OCI-LY7 (cell line): ENCODE results near the gene MECR. TPM values are rescaled to one million over a fixed set of nuclear protein-coding genes. Genes with fewer than 3 reads are reported as not detected.
"Not testable (repeated sequence)": the region's sequence is repeated elsewhere in the genome, so short reads cannot be mapped to it uniquely, and the experiment has no call there.

Source experiments
- BruUV-seq: library from RNA; stranded (reverse); fragments of 400-500 nt; replicated peaks from 2 replicates; lab custom pipeline; 2021; lab: Mats Ljungman, UMichigan
- CTCF ChIA-PET: fragments of 300-600 bp; sonication (Branson Sonifier 250); formaldehyde crosslinking; loops from one replicate; lab custom pipeline; 2022; ENCODE audit warnings: antibody characterized with exemption; ENCODE audit not compliant: unreplicated experiment; lab: Charles Lee
- POLR2A ChIA-PET: fragments of 300-600 bp; sonication (Branson Sonifier 250); formaldehyde crosslinking; loops from one replicate; lab custom pipeline; 2022; ENCODE audit warnings: antibody characterized with exemption; lab: Charles Lee
- DNase-seq: peaks from one replicate; pipeline ENCODE4 v3.0.0-alpha.2; 2015; ENCODE audit warnings: low spot score
- H2AFZ ChIP-seq: fragments of 200-600 bp; sonication (generic), shearing (Covaris generic); 2 replicates; pipeline ENCODE4 v1.6.1; 2014; ENCODE audit warnings: mild to moderate bottlenecking, antibody characterized with exemption, low read length, moderate library complexity
- H3K27ac ChIP-seq: fragments of 200-600 bp; sonication (generic); 2 replicates; pipeline ENCODE4 v1.5.1; 2014; ENCODE audit warnings: mixed run types, low read depth, mild to moderate bottlenecking, moderate library complexity, low read length, inconsistent platforms; ENCODE audit not compliant: poor library complexity, severe bottlenecking
- H3K36me3 ChIP-seq: fragments of 200-600 bp; sonication (generic); 2 replicates; pipeline ENCODE4 v1.6.1; 2014; ENCODE audit warnings: mild to moderate bottlenecking, antibody characterized with exemption, low read length, moderate library complexity, mixed read lengths; ENCODE audit not compliant: insufficient read depth
- H3K4me1 ChIP-seq: fragments of 200-600 bp; sonication (generic); 2 replicates; pipeline ENCODE4 v1.5.1; 2014; ENCODE audit warnings: mild to moderate bottlenecking, low read length; ENCODE audit not compliant: insufficient read depth, poor library complexity, severe bottlenecking
- H3K4me2 ChIP-seq: fragments of 200-600 bp; sonication (generic); 2 replicates; pipeline ENCODE4 v1.6.1; 2014; ENCODE audit warnings: mild to moderate bottlenecking, low read length
- H3K4me3 ChIP-seq: fragments of 200-600 bp; sonication (generic); 2 replicates; pipeline ENCODE4 v1.5.1; 2014; ENCODE audit warnings: mild to moderate bottlenecking, low read depth, low read length; ENCODE audit not compliant: poor library complexity, severe bottlenecking
- H3K79me2 ChIP-seq: fragments of 200-600 bp; sonication (generic); 2 replicates; pipeline ENCODE4 v1.6.1; 2016; ENCODE audit warnings: low read depth, mild to moderate bottlenecking, low read length, moderate library complexity, mixed read lengths; ENCODE audit not compliant: insufficient read depth
- H3K9me2 ChIP-seq: fragments of 200-600 bp; sonication (generic); 2 replicates; pipeline ENCODE4 v1.6.1; 2016; ENCODE audit warnings: mild to moderate bottlenecking, low read length, mixed read lengths; ENCODE audit not compliant: insufficient read depth
- H3K9me3 ChIP-seq: fragments of 200-600 bp; sonication (generic); 2 replicates; pipeline ENCODE4 v1.6.1; 2014; ENCODE audit warnings: mild to moderate bottlenecking, mixed run types, low read length, mixed read lengths
- H4K20me1 ChIP-seq: fragments of 200-600 bp; sonication (generic); 2 replicates; pipeline ENCODE4 v1.6.1; 2014; ENCODE audit warnings: mild to moderate bottlenecking, antibody characterized with exemption, low read length, moderate library complexity, mixed read lengths; ENCODE audit not compliant: insufficient read depth
- EZH2phosphoT487 ChIP-seq: fragments of 200-600 bp; sonication (generic); IDR thresholded peaks from 2 replicates; pipeline ENCODE4 v1.6.1; 2018; ENCODE audit warnings: low read depth, borderline replicate concordance, mild to moderate bottlenecking, mixed run types, antibody characterized with exemption, low read length, moderate library complexity, mixed read lengths
- intact Hi-C: fragments of 100-400 bp; cut with micrococcal nuclease; formaldehyde crosslinking; loops from one replicate; pipeline ENCODE4 v1.10.0; 2022; ENCODE audit not compliant: unreplicated experiment
- total RNA-seq, 2 experiments: library from RNA; depleted of rRNA in 1 of 2; stranded (reverse); fragments of >200 nt in 1 of 2; shearing (Covaris generic) in 1 of 2; gene quantifications; 2 replicates each; pipeline ENCODE4 v1.2.3, GENCODE V29; 2014 to 2022
- TF ChIP-seq, protein P1 (sequence below): fragments of 200-600 bp; sonication (generic); conservative IDR thresholded peaks from 2 replicates; pipeline ENCODE4 v1.5.1; 2014; ENCODE audit warnings: mild to moderate bottlenecking, antibody characterized with exemption, low read length, moderate library complexity, mixed read lengths

The MECR gene
- total RNA-seq, 2 experiments from 2014 or later, result 33.3 to 33.5 TPM

DNA sequence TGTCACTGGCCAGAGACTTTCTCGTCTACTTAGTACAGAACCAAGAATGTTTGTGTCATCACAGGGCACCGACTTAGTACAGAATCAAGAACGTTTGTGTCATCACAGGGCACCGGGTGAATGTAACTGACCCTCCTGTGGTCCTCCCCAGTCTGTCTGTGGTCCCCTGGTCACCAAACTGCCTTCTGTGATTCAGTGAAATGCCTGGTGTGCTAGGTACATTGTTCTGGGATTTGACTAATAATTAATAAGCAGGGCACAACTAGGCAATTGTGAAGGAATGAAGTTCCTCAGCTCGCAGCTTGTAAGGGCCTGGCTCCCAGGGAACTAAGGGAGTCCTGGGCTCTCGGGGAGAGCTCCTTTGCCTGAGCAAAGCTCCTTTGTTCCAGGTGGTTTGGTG lies 7.2 kb downstream of the MECR start:
- DNase-seq, result no peak
- CTCF ChIA-PET, result no interaction called here
- Histone ChIP-seq H3K4me1 (no peaks in the 10 kb centered on the region), H3K27ac (no peak overlapping the region), H3K4me2 (no peak overlapping the region), H3K4me3 (no peak overlapping the region), H3K9me3 (no peaks in the 10 kb centered on the region), H4K20me1 (no peaks in the 10 kb centered on the region), H3K36me3 (peaks cover 14% of the 10 kb centered on the region; the same call in 1 of the 2 replicates), H3K79me2 (no peaks in the 10 kb centered on the region), H2AFZ (no peak overlapping the region), H3K9me2 (no peaks in the 10 kb centered on the region)
- intact Hi-C loops, result no loop called here
- no TSS peak for BruUV-seq
- TF ChIP-seq, protein P1, sequence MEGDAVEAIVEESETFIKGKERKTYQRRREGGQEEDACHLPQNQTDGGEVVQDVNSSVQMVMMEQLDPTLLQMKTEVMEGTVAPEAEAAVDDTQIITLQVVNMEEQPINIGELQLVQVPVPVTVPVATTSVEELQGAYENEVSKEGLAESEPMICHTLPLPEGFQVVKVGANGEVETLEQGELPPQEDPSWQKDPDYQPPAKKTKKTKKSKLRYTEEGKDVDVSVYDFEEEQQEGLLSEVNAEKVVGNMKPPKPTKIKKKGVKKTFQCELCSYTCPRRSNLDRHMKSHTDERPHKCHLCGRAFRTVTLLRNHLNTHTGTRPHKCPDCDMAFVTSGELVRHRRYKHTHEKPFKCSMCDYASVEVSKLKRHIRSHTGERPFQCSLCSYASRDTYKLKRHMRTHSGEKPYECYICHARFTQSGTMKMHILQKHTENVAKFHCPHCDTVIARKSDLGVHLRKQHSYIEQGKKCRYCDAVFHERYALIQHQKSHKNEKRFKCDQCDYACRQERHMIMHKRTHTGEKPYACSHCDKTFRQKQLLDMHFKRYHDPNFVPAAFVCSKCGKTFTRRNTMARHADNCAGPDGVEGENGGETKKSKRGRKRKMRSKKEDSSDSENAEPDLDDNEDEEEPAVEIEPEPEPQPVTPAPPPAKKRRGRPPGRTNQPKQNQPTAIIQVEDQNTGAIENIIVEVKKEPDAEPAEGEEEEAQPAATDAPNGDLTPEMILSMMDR, result no peak
- no peak for TF ChIP-seq EZH2phosphoT487
- POLR2A ChIA-PET, result no interaction called here

DNA sequence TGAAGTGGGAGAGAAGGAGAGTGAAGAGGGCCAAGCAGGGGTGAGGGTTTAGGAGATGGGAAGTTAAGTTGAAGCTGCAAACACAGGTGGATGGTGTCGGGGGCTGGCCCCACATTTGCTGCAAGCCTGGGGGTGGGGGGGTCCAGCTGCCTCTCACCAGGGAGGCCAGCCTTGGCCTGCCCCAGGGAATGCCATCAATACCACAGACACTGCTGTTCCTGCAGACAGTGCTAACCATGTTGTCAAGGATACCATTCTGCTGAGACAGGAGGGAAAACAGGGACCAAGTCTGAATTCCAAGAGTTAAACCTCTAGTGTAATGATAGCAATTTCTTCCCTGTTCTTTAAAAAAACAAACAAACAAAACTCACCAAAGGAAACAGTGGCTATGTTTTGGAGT lies 8.0 kb downstream of the MECR start:
- Histone ChIP-seq H3K36me3 (peaks cover 15% of the 10 kb centered on the region; the same call in 1 of the 2 replicates), H4K20me1 (no peaks in the 10 kb centered on the region), H3K4me3 (no peak overlapping the region), H3K9me2 (no peaks in the 10 kb centered on the region), H3K4me2 (no peak overlapping the region), H3K9me3 (no peaks in the 10 kb centered on the region), H2AFZ (no peak overlapping the region), H3K27ac (no peak overlapping the region), H3K4me1 (no peaks in the 10 kb centered on the region), H3K79me2 (no peaks in the 10 kb centered on the region)
- intact Hi-C loops, result no loop called here
- ChIA-PET POLR2A (no interaction called here), CTCF (no interaction called here)
- no peak for DNase-seq
- no TSS peak for BruUV-seq
- TF ChIP-seq, protein P1, result no peak
- TF ChIP-seq EZH2phosphoT487, result no peak

DNA sequence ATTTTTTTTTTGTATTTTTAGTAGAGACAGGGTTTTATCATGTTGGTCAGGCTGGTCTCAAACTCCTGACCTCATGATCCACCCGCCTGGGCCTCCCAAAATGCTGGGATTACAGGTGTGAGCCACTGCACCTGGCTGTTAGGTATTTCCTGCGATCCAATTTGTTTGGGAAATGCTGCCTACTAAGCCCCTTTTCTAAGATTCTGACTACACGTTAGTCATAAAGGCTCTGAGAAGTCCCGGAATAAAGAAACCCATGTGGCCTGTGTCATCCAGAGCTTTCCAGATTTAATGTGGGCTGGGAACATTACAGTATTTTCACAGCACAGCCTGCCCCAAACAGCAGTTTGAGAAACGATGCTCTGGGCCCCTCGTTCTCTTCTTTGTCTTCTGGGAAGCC lies 8.5 kb downstream of the MECR start:
- BruUV-seq, CTCF ChIA-PET: not testable (repeated sequence)

More for the DNA sequence above, 8.5 kb downstream of the MECR start:
- intact Hi-C loops, H3K9me3 ChIP-seq, POLR2A ChIA-PET, DNase-seq, H3K4me3 ChIP-seq, H3K9me2 ChIP-seq, H3K4me2 ChIP-seq, H4K20me1 ChIP-seq, H2AFZ ChIP-seq, H3K27ac ChIP-seq, H3K79me2 ChIP-seq, H3K4me1 ChIP-seq: not testable (repeated sequence)
- H3K36me3 ChIP-seq, result peaks cover 17% of the 10 kb centered on the region; the same call in 1 of the 2 replicates
